HG03558 (cell line): ENCODE data around the gene KDELR1.
"Not testable (repeated sequence)": the region's sequence is repeated elsewhere in the genome, so short reads cannot be mapped to it uniquely, and the experiment has no call there.

Experiments
- ATAC-seq: cut with Tn5 transposase; IDR thresholded peaks from one replicate; pipeline ENCODE4 v1.9.1; 2021; ENCODE audit warnings: moderate number of reproducible peaks; ENCODE audit not compliant: unreplicated experiment; ENCODE audit errors: extremely low read depth

KDELR1 gene

DNA sequence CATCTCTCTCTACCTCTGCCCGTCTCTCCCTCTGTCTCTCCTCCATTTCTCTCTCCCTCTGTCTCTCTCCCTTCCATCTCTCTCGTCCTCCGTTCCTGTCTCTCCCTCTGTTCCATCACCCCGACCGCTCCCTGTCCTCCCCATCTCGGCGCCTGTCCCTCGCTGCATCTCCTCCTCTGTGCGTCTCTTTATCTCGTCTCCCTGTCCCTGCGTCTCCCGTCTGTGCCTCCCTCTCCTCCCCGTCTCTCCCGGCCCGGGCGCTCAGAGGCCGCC, 6.7 kb upstream of the KDELR1 start:
- ATAC-seq = no peak

- ATAC-seq = no peak
Measured at GRCh38 chr19:48397263-48398101, 6.1 kb upstream of the KDELR1 start.

DNA sequence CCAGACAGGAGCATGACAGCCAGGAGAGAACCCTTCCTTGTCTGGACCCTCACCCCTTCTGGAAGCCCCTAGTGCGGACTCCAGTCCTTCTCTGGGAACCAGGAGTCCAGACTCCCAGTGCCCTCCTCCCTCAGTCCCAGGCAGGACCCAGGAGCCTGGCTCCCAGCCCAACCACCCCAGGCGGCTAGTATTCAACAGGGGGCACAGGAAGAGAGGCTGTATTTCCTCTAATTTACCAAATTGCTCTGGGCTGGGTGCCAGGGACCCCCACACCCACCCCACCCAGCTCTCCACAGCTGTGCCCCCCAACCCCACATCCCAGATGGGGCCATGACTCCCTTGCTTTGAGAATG, 5.4 kb upstream of the KDELR1 start:
- no peak for ATAC-seq

DNA sequence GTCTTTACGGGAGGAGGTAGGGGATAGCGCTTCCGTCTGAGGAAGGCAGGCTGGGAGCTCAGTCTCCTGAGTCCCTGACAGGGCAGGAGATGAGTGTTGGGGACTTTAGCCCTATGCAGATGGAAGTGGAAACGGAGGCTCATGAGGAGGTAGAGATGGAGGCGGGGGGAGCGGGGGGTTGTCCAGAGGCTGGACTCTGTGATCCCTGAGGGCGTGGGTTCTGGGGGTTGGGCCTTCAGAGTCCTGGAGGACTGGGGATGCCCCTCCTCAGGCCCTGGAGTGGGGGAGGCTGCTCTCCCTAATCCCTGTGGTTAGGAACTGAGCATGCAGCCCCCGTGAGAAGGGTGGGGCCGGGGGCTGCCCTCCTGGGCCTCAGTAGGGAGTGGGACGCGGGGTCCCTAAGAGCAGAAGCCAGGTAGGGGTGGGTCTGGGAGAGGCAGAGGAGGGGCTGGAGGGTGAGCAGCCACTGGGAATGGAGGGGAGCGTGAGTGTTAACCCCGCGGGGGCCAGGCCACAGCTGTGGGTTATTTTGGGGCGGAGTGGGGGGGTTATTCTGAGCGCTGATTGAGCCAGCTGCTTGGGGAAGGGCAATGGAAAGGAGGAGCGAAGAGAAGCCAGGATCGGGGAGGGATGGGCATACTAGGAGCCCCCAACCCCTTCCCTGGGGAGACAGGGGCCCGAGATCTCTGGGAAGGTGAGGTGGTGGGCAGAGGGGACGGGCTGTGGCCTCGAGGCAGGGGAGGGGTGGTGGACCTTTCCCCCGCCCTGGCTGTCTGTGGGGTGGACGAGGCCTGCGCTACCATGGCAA, 4.9 kb upstream of the KDELR1 start:
- ATAC-seq = no peak

DNA sequence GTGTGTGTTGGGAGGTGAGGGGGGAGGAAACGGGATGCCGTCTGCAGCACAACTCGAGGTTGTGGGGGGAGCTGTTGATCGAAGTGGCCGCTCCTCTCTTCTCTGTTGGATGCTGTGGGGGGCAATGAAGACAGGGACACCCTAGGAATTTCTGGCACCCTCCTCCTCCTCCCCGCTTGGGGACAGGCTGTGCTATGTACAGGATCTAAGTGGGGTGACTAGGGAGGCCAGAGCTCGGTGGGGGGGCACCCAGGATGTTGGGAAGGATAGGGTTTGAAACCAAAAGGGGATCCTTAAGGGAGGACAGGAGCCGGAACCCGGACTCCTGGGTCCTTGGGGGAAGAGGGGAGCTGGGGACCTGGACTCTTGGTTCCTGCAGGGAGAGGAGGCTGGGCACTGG, 4.1 kb upstream of the KDELR1 start:
- no peak for ATAC-seq

DNA sequence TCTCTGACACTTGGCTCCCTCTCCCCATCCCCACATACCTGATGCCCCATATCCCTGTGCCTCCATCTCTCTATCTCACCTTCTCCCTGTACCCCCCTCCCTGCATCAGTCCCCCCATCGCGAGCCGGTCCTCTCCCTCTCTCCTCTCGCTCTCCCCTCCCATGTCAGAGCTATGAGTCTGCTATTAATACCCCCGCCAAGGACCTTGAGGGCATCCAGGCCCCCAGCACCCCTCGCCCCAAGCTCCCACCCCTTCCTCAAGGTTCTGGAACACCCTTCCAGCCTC, 3.8 kb upstream of the KDELR1 start:
- no peak for ATAC-seq

DNA sequence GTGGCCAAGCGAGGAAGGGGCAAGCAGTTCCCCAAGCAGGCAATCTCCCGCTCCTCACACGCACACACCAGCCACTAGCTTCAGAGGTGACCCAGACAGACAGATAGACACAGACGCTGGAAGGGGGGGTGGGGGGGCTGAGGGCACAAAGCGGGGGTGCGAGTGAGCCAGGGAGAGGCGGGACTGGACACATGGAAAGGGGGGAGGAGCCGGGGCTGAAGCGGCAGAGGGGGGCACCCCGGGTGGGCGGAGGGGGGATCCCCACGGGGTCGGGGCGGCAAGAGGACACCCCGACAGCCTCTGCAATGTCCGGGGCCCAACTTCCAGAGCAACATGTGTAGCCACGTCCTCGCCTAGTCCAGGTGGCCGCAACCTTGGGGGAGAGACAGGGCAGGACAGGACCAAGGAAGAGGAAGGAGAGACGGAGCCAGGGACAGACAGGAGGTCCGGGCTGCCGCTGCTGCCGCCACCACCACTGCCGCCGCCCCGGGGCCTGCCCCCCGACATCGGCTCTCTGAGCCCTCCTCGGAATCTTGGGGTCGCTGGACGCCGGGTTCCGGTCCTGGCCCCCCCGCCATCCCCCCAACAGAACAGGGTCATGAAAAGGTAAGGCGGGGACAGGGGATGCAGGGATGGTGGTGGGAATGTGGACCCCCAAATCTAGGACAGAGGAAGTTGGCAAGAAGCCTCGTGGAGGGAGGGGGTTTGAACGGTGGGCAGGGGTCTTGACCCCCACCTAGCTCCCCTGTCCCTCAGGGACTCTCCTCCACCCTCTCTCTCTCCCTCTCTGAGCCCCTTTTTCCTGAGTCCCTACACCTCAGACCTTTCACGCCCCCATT, 3.2 kb upstream of the KDELR1 start:
- ATAC-seq = no peak

DNA sequence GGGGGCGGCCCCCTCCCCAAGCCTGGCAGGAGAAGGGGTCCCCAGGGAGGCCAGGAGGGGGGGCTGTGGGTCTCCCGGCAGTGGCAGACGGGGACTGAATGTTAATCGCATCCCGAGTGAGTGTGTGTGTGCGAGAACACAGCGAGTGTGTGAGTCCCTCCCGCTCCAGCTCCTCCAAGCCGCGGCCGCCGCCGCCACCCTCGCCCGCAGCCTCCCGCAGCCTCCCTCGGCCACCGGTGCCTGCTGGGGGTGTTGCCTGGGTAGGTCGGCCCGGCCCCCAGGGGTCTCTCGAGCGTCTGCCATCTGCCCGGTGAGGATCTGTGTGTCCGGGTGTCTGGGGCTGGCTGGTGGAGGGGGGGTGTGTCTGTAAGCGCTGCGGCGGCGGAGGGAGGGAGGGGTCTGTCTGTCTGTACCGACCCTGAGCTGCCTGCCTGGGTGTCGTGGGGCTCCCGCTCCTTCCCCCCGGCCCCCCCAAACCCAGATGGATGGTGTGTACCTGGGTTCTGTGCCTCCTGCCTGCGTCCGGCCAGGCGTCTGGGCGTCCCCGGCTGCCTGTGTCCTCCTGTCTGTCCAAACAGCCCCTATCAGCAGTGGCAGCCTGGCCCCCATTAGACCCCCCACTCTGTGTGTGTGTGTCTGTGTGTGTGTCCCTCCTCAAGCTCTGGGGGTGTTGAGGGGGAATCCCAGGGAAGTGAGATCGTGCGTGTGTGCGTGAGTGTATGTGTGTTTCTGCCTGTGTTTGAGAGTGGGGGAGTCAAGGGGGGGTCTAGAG, 2.4 kb upstream of the KDELR1 start, which contains the start of gene GRIN2D:
GRIN2D (plus strand) TSS at position 110 of the 772 bp plus-strand sequence. CDS start 4,725 bp downstream, outside the sequence.
- no peak for ATAC-seq

- no peak for ATAC-seq
Measured at GRCh38 chr19:48392860-48393558, 1.7 kb upstream of the KDELR1 start.

GRCh38 chr19:48392006-48392344, 624 bp upstream of the KDELR1 start:
- ATAC-seq = not testable (repeated sequence)

DNA sequence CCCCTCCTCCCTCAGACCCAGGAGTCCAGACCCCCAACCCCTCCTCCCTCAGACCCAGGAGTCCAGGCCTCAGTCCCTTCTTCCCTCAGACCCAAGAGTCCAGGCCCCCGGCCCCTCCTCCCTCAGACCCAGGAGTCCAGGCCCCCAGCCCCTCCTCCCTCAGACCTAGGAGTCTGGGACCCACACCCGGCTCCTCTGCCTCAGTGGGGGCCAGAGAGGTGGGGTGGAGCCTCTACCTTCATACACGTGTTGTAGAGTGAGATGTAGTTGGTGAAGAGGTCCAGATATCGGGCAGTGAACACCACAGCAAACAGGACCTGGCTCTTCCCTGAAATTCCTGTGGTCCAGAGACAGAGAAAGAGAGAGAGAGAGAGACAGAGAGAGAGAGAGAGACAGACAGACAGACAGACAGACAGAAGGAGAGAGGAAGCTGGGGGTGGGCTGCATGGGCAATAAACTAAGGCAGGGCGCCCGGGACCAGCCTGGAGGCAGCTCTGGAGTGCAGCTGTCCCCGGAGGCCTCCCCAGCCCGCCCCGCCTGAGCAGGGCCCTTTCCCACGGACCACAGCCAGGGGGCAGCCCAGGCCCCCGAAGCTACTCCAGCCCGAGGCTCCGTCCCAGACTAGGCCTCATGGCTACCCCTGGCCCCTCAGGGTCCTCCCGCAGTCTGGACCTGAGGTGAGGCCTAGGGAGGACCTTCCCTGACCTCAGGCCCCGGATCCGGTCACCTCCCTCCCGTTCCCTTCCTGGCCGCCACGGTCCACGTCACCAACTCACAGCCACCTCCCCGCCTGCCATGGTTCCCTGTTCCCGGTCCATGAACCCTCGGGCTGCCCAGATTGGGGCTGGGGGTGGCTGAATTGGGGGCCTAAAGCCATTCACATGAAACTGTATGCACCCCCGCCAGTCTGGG, 907 bp downstream of the KDELR1 start:
- no peak for ATAC-seq

- ATAC-seq = no peak
Measured at GRCh38 chr19:48386981-48387380, 4.4 kb downstream of the KDELR1 start.

DNA sequence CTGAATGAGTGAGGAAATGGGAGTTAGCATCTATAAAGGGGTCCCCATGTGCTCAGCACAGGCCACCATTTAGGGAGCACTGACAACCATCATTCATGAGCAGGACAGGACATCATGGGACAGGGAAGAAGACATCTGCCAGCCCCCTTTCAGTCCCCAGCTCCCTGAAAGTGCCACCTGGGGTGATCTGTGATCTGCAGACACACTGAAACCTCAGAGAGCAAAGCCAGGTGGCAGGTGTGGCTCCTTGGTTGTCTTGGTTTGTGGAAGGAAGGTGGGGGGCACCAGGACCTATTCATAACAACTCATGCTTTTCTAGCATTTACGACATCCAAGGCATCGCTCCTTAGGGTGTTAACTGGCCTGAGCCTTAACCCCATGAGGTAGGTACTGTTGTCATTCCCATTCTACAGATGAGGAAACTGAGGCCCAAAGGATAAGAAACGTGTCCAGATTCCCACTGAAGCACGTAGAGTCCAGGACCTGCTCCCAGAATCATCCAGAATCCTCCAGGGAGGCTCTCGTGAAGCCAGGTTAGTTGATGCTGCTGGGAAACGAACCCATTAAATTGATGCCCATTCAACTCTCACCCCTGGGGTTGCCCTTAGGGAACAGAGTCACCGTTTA, 5.8 kb downstream of the KDELR1 start:
- no peak for ATAC-seq

DNA sequence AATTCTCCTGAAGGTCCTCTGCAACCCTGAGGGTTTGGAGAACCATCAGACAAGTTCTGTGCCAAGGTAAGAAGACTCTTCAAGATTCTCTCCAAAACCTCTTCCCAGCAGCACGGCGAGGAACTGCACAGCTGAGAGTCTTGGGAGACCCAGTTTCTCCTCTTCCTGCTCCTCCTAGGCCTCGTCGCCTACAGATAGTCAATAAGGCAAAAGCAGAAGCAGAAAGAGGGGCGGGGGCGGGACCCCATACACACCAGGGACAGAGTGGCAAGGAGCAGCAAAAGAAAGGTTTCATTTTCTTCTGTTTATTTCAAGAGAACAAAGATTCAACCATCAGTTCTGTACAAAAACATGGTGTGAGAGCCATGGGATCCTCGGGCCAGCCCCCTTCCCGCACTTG, 9.1 kb downstream of the KDELR1 start:
- ATAC-seq = no peak

DNA sequence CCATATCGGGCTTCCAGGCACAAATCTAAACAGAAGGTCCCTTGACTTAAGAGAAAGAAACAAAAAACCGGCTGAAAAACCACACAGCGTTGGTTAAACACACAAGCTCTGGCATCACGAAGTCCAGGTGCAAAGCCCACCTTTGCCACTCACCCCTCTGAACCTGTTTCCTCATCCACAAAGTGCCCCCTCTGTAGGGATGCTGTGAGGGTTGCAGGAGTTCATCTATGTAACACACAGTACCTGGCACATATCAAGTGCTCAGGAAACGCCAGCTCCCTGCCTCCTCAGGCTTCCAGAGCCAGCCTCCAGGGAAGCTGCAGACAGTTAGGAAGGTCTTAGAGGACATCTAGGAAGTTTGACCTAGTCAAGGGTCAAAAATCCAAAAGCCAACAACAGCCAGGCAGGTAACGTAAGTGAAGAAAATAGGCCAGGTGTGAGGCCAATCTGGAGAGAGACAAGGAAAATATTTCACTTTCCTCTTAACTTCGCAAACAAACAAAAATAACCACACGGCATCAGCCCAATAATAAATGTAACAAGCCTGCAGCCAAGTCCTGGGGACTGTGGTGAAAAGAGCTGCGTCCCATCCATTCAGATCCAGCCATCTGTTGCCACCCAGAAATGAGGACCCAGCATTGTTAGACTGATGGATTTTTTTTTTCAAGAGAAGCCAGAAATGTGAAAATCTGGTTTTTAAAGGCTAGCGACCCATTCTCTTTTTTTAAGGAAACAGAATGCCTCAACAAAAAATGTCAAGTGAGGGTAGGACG, 10.0 kb downstream of the KDELR1 start:
- no peak for ATAC-seq

DNA sequence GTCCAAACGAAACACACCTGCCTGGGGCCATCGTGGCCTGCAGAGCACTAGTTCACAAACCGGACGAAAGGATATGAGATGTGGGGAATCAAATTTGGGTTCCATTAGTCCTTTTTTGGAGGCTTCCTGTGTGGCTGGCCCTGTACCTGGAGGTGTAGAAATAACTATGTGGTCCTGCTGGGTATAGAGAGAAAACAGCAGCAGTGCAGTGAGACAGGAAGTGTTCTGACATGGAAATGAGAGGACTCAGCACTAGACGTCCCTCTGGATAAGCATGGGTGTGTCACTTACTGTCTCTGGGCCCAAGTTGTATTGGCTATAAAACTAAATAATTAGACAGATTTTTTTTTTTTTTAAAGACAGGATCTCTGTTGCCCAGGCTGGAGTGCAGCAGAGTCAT, 12.3 kb downstream of the KDELR1 start:
- ATAC-seq = no peak

GRCh38 chr19:48378194-48378570, 13.2 kb downstream of the KDELR1 start:
- ATAC-seq = no peak

GRCh38 chr19:48373567-48373966, 17.8 kb downstream of the KDELR1 start:
- ATAC-seq = no peak
